ENCODE data around the gene CFAP69.
"Not testable (repeated sequence)": the region's sequence is repeated elsewhere in the genome, so short reads cannot be mapped to it uniquely, and the experiment has no call there.

Gene CFAP69

DNA sequence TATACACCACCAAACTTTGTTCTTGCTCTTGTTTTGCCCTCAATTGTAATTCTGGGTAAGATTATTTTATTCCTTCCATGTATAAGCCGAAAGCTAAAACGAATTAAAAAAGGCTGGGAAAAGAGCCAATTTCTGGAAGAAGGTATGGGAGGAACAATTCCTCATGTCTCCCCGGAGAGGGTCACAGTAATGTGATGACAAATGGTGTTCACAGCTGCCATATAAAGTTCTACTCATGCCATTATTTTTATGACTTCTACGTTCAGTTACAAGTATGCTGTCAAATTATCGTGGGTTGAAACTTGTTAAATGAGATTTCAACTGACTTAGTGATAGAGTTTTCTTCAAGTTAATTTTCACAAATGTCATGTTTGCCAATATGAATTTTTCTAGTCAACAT, 12.5 kb upstream of the CFAP69 start:
- no peak for DNase-seq (ENCODE audit: low spot score)
- no peak for FAIRE-seq

DNA sequence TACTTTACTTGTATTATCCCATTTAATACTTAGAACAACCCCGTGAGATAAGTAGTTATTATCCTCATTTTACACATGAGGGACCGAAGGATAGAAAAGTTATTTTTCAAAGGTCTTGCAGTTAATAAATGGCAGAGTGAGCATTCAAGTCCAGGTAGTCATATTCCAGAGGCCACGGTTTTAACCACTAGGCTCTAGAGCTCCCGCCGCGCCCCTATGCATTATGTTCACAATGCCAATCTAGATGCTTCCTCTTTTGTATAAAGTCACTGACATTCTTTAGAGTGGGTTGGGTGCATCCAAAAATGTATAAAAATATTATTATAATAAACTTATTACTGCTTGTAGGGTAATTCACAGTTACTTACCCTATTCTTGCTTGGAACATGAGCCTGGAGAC, 11.4 kb upstream of the CFAP69 start:
- DNase-seq (ENCODE audit: low spot score), result no peak
- no peak for FAIRE-seq

DNA sequence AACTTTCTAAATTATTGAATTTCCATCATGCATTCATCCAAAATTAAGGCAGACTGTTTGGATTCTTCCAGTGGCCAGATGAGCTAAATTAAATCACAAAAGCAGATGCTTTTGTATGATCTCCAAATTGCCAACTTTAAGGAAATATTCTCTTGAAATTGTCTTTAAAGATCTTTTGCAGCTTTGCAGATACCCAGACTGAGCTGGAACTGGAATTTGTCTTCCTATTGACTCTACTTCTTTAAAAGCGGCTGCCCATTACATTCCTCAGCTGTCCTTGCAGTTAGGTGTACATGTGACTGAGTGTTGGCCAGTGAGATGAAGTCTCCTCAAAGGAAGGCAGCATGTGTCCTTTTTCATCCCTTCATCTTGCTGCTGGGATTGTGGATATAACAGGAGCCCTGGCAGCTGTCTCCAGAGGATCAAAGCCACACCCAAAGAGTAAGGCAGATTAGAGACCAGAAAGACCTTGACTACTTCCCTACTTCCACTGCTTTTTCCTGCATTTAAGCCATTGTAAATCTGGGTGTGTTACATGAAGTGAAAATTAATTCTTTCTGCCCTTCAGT, 8.2 kb upstream of the CFAP69 start:
- FAIRE-seq, result no peak
- DNase-seq (ENCODE audit: low spot score), result no peak

DNA sequence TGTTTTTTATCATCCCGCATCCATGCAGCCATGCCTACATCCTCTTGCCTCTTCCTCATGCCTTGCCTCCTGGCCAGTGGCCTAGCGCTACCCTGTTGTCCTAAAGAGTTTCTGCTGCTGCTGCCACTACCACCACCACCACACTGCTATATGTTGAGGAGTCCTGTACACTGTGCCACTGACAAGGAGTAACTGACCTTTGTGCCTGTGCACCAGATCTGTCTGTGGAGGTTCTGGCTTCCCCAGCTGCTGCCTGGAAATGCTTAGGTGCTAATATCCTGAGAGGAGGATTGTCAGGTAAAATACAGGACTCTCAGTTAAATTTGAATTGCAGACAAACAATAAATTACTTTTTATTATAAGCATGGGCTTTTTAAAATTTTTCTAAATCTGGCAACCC, 7.0 kb upstream of the CFAP69 start:
- no peak for FAIRE-seq
- DNase-seq (ENCODE audit: low spot score), result no peak

DNA sequence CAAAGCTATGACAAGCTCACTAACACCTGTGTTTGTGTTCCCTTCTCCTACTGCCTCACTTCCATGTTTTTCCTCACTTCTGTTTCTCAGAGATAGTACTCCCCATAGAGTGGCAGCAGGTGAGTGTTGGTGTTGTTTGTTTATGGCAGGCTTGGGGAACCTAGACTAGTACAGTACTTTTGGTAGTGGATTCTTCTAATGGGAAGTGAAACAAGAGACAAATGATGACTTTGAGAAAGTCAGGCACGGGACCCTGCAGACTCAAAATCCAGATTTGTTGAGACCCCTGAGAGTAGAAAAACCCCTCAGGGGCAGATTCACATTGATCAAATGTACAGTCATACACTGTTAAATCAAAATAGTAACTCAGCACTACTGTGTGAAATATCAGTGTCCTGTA, 6.4 kb upstream of the CFAP69 start:
- FAIRE-seq, result no peak

DNA sequence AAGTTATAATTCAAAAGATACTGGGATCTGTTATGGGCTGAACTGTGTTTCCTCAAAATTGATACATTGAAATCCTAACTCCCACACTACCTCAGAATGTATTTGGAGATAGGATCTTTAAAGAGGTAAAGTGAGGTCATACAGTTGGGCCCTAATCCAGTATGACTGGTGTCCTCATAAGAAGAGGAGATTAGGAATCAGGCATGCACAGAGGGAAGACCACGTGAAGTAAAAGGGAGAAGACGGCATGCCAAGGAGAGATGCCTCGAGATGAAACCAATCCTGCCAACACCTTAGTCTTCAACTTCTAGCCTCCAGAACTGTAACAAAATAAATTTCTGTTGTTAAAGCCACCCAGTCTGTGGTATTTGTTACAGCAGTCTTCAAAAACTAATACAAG, 5.9 kb upstream of the CFAP69 start:
- FAIRE-seq, result no peak

More for the DNA sequence above, 6.4 kb upstream of the CFAP69 start:
- DNase-seq (ENCODE audit: low spot score), result no peak

DNA sequence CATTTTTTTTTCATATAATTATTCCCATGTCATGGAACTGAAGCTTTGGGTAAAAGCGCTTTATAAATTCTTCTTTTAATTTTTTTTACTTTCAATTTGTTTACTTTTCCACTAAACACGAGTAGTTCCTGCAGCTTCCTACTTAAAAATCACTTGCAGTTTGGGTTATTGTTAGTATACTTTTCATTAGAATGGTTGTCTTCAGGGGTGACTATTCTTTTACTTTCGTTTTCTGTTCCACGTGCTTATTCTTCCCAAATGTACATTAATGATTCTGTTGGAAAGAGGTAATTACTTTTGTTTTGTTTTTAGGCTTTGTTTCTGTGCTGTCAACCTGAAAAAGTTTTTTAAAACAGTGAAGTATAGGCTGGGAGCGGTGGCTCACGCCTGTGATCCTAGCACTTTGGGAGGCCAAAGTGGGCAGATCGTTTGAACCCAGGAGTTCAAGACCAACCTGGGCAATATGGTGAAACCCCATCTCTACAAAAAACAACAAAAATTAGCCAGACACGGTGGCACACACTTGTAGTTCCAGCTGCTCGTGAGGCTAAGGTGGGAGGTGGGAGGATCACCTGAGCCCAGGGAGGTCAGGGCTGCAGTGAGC, 5.2 kb upstream of the CFAP69 start:
- FAIRE-seq (no peak), DNase-seq (ENCODE audit: low spot score) (no peak)

More for the DNA sequence above, 5.9 kb upstream of the CFAP69 start:
- no peak for DNase-seq (ENCODE audit: low spot score)

DNA sequence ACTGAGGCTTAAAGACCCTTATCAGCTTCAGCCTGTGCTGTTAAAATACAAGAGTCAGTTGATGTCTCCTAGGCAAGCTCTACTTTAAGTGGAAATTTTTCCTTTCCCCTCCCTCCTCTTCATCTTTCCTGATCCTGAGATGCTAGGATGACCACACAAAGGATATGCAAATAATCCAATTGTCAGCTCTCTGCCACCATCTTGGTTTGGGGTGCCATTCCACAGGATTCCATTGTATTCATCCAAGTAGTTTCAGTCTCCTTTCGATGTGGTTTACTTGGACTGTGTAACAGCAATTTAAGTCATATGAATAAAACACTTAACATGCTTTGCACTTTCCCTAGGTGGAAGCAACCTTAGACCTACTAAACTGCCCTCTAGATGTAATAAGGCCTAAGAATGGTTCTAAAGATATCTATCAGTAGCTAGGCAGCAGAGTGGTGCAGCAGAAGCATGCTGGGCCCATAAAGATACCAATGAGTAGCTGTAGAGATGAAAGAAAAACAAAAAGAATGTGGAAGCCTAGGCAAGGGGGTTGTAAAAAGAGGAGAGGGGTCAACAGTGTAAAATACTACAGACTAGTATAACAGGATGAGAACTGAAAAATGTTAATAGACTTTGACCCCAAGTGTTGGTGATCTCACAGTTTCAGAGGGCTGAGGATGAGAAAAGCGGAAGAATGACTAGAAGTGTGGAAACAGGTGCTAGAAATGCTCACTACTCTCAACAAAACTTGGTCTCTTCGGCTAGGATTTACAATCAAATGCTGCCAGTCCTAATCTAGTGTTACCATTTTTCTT, 2.4 kb upstream of the CFAP69 start:
- DNase-seq (ENCODE audit: low spot score) (no peak), FAIRE-seq (no peak)

DNA sequence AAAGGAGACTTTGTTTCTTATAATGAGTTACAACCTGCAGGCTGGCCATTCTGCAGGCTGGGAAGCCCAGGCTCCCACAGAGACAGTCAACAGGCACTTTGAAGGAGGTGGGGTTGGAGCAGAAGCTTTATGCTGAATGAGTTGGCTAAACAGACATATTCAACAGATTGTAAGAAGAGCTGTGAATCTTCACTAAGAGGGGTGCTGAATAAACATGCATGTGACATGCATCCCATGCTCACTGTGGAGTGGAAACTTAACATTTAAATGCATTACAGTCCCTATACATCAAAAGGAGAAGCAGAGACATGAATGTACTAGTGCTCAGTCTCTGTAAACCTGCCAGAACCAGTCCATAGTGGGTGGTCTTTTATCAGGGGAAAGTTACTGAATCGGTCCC, 1.4 kb upstream of the CFAP69 start:
- FAIRE-seq (no peak), DNase-seq (ENCODE audit: low spot score) (no peak)

DNA sequence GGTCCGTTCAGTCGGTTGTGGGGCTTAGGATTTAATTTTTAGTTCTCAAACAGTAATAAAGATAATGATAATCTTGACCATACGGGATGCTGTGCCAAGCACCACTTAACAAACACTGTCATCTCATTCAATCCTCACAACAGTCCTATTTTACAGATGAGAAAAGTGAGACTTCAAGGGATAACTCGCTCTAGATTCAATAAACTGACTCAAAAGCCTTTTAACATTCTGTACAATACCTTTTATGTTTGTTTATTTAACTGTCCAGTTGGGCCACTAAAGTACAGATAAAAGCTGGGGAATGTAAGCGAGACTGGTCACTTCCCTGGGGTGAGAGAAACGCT, 437 bp upstream of the CFAP69 start:
- DNase-seq (ENCODE audit: low spot score) (no peak), FAIRE-seq (no peak)

DNA sequence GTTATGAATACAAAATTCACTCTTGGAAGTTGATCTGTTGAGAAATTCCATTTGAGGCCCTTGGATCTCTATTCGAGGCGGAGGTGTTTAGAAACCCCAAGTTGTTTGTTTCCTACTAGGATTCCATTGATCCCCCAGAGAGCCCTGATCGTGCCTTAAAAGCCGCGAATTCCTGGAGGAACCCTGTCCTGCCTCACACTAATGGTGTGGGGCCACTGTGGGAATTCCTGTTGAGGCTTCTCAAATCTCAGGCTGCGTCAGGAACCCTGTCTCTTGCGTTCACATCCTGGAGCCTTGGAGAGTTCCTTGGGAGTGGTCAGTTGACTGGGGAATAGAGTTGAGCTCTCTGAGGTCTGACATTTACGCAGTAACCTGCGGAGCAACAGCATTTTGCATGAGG, 1.2 kb downstream of the CFAP69 start:
- no peak for DNase-seq (ENCODE audit: low spot score)

DNA sequence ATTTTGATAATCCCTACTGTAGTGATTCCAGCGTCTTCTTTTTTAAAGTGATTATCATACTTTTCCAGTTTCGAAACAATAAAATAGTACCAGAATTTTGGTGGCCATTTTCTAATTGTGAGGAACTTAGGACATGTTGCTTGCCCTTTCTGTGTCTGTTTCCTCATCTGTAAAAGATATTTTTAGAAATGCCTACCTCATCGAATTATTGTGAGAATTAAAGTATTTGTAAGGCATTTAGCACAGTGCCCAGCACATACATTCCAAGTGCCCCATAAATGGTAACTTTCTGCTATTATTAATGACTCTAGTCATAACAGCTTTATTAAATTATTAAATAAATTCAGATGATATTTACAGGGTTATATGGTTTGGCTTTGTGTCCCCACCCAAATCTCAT, 3.7 kb downstream of the CFAP69 start:
- no peak for FAIRE-seq
- no peak for DNase-seq (ENCODE audit: low spot score)

More for the DNA sequence above, 1.2 kb downstream of the CFAP69 start:
- no peak for FAIRE-seq

DNA sequence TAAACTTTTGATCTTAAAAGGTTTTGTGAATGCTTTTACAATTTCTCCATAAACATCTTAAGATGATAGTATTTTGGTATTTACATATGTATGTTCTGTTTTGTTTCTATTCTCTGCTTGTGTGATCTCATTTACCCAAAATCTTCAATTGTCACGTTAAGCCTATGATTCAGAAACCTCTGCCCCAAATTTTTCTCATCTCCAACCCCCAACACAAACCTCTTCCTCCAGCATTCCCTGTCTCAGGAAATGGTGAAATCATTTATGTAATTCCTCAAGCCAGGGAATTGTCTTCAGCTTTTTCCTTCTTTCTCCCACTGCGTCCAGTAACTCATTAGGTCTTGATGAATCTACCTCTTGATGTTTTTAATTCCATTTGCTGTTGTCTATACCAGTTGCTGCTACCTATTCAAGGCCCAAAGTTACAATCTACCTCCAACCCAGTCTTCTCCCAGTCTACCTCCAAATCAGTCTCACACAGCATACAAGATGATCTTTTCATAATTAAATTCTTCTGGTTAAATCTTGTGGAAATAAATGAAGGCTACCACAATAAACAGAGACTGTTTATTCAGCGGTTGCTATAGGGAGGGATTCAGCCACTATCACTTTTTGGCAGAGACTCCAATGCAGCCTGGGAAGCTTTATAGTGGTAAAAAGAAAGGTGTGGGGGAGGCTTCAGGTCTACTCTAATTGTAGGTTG, 5.8 kb downstream of the CFAP69 start:
- DNase-seq (ENCODE audit: low spot score) (no peak), FAIRE-seq (no peak)

DNA sequence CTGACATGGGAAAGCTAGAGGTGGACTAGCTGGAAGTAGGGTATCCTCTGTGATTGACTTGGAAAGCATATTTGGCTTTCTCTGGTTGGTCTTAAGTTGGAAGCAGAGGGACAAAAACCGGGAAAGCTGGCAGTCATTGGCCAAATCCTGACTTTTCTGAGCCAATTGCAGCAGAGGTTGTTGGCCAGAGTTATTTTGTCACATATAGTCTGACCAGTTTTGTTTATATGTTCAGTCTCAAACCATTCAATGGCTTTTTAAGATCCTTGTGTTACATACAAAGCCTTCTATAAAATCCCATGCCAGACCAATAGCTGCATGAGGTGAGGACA, 6.3 kb downstream of the CFAP69 start:
- DNase-seq (ENCODE audit: low spot score), result no peak
- no peak for FAIRE-seq

DNA sequence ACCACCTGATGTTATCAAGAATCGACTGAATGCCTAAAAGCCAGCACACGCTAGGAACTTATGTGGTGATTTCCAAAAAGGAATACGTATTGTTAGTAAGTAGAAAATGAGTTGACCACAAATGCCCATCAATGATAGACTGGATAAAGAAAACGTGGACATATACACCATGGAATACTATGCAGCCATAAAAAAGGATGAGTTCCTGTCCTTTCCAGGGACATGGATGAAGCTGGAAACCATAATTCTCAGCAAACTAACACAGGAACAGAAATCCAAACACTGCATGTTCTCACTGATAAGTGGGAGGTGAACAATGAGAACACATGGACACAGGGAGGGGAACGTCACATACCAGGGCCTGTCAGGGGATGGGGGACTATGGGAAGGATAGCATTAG, 11.0 kb downstream of the CFAP69 start:
- not testable (repeated sequence) for DNase-seq (ENCODE audit: low spot score); FAIRE-seq

DNA sequence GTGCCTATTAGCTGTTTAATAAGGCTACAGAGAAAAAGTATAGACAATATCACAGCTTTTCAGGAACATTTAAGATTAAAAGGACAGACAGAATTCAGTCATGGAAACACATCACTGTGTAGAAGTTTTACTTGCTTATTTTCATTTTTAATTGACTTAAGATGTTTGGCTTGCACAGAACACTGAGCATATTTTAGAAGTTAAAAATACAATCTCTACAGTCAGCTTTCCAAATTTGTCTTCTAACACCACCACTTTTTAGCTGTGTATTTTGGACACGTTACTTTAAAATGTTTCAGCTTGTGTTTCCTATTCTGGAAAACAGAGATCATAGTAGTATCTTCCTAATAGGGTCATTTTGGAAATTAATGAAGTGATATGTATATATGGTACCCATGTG, 11.8 kb downstream of the CFAP69 start:
- DNase-seq (ENCODE audit: low spot score), result no peak

DNA sequence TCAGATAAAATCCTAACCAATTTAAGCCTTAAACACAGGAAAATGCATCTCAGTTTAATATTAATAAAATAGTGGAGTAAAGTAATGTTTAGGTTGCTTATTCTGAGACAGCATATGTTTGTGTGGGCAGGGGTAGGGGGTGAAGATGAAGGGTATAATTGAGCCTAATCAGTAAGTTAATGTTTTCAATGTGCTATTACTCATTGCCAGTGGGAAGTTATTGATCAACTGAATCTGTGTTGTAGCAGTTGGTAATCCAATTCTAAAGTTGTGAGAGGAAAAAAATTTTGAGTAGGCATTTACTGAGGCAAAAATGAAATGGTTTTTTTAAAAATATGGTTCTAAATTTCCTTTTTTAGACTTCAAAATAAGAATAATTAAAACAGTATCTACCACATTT, 16.5 kb downstream of the CFAP69 start:
- no peak for DNase-seq (ENCODE audit: low spot score)

More for the DNA sequence above, 11.8 kb downstream of the CFAP69 start:
- no peak for FAIRE-seq

DNA sequence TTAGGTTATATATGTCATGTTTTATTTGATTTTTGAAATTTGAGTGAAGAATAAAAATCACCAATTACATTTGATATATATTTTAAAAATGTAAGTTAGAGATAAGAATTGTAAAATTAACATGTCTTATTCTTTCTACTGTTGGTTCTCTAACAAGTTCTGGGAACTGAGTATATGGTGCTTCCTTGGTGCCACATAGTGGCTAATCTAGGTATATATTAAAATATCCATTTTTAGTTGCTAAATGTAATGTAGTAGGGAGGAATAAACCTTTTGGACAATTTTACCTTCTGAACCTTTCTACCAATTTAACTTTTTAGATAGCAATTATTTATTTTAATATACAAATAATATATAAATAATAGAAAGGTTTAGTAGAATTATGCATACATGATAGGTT, 17.5 kb downstream of the CFAP69 start:
- FAIRE-seq (peak; percentile 95), DNase-seq (ENCODE audit: low spot score) (peak; percentile 68)

More for the DNA sequence above, 16.5 kb downstream of the CFAP69 start:
- FAIRE-seq, result no peak

DNA sequence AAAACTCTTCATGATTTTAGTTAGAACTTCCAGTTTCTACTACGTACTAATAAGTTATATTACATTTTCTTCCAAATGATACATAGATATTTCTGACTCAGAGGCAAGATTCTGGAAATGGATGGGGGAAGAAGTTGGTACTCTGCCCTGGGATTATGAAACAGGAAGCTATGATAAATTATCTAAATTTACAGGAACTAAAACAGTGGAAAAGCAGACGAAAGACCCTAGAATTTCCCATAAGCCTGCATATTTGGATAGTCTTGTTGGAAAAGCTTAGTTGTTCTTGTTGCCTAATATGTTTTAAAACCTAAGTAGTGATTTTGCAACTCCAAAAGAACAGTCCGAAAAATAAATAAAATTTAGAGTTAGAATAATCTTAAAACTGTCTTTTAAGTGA, 21.8 kb downstream of the CFAP69 start:
- FAIRE-seq, result no peak
- no peak for DNase-seq (ENCODE audit: low spot score)

DNA sequence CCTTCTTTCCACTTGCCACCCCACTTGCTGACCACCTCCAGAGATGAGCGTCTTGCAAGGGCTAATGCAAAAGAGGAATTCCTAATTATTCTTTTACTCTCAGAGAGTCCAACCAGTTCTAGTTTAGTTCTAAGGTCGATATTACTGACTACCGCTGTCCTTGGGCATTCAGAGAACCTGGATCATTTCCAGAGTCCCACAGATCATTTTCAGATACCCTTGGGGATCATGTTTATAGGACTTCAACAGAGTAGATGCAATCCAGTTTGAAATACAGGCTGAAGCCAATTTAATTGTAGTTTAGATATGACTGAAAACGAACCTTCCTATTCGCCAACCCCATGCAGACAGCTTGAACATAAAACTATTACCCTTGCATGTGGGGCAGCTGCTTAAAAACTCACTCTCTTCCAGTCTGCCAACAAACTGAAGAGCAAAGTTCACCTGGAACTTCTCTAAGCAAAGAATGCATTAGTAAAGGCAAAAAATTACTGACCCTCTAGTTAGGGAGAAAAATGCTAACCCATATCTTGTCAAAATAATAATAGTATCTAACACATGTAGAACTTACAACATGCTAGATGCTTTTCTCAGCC, 22.4 kb downstream of the CFAP69 start:
- DNase-seq (ENCODE audit: low spot score), result no peak
- no peak for FAIRE-seq

DNA sequence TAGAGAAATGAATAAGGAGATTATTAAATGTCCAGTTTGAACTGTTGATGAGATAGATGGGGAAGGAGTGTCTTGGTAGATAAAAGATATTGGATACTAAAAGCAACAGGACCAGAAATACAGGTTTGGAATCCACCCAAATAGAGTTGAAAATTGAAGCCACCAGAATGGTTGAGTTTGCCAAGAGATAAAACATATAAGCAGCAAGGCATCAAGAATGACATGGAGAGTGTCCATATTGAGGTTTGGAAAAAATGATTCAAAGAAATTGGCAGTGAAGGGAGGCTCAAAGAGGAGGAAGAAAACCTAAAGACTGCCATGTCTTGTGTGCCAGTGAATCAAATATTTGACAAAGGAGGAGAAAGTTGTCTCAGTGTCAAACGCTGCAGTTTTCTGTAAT, 24.2 kb downstream of the CFAP69 start:
- FAIRE-seq (no peak), DNase-seq (ENCODE audit: low spot score) (no peak)
